ENCODE data around the gene SF3B3. TPM values are rescaled to one million over a fixed set of nuclear protein-coding genes. Genes with fewer than 3 reads are reported as not detected.

SF3B3 gene
- total and polyA plus RNA-seq, 2 donors (not counting 3 experiments of a cell fraction or from before 2014, with no cell fraction given) = 167 to 324 TPM

DNA sequence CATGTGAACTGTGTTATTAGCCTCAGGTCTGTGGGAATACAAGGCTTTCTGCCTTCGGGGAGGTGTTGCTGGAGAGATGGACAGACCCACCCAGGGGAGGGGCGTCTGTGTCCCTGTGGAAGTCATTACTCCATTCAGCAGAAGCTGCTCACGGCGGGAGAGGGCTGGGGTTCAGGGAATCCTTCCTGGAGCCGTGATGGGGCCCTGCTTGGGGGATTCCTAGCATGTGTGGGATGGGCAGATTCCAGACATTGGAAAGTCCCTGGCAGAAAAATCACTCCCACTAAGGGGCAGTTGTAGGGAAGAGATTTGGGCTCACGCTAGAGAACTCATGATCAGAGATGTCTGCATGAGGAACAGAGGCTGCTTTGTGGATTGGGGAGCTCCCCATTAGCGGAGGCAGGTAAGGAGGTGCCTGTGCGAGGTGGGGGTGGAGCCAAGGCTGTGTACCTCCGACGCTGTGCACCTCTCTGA, 66.4 kb downstream of the SF3B3 start:
- intact Hi-C loops (cut with micrococcal nuclease) (loop anchor here (2.0 kb wide), 1 partner anchor 17 kb away; no protein-coding TSS in a partner anchor), dilution Hi-C loops (cut with MboI; ENCODE audit: extremely low pct_ligation_motif_present, low sequenced_read_pairs) (no loop called here)
- ChIA-PET CTCF (no interaction called here), POLR2A (interaction anchor here (1.5 kb wide), 1 partner anchor 17 kb away, joined by 5 read pairs; no protein-coding TSS in a partner anchor)
- TF ChIP-seq MYC (IDR thresholded peaks at IDR 0.05; ENCODE audit: low read depth, low read length) (no peak), GATA2 (IDR thresholded peaks at IDR 0.05; ENCODE audit: insufficient read depth, insufficient read length, low read depth, low read length) (no peak), FOS (IDR thresholded peaks at IDR 0.05; ENCODE audit: borderline replicate concordance, insufficient read depth, low read length) (no peak)
- TF ChIP-seq, protein P1, sequence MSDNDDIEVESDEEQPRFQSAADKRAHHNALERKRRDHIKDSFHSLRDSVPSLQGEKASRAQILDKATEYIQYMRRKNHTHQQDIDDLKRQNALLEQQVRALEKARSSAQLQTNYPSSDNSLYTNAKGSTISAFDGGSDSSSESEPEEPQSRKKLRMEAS (IDR thresholded peaks at IDR 0.05; ENCODE audit: insufficient read depth, insufficient read length) = no peak
- Histone ChIP-seq H3K9ac (replicated peaks; ENCODE audit: extremely low read depth, insufficient read depth, low read length) (no peak overlapping the region), H2AFZ (ENCODE audit: low read depth, low read length) (no peak overlapping the region), H3K27me3 (ENCODE audit: control insufficient read depth in 2 of 2, insufficient read depth in 2 of 2, low read length in 2 of 2) (no peaks in the 10 kb centered on the region), H3K4me2 (ENCODE audit: insufficient read depth, low read length) (no peak overlapping the region), H3K27ac (ENCODE audit: insufficient read depth, low read depth, low read length) (no peak overlapping the region), H3K9me1 (replicated peaks; ENCODE audit: control insufficient read depth, extremely low read depth, insufficient read depth, low read length) (no peaks in the 10 kb centered on the region), H3K9me3 (replicated peaks; ENCODE audit: control insufficient read depth, insufficient read depth, low read length) (no peaks in the 10 kb centered on the region), H4K20me1 (replicated peaks; ENCODE audit: control insufficient read depth, extremely low read depth, insufficient read depth, low read length) (no peaks in the 10 kb centered on the region), H3K4me3 (replicated peaks in 1 of 3; ENCODE audit: insufficient read depth in 1 of 3, low read depth in 1 of 3, low read length in 3 of 3) (no peak overlapping the region), H3K79me2 (ENCODE audit: control insufficient read depth, insufficient read depth, low read length) (no peaks in the 10 kb centered on the region), H3K4me1 (ENCODE audit: control insufficient read depth, extremely low read depth, insufficient read depth, low read length) (peaks cover 9% of the 10 kb centered on the region), H3K36me3 (ENCODE audit: control insufficient read depth in 2 of 2, extremely low read depth in 1 of 2, insufficient read depth in 2 of 2, low read length in 2 of 2) (no peaks in the 10 kb centered on the region)
- peak; percentile 19 for DNase-seq (ENCODE audit: low read depth, low spot score)
- no peak for FAIRE-seq
- no TSS peak for BruUV-seq (replicated peaks)

DNA sequence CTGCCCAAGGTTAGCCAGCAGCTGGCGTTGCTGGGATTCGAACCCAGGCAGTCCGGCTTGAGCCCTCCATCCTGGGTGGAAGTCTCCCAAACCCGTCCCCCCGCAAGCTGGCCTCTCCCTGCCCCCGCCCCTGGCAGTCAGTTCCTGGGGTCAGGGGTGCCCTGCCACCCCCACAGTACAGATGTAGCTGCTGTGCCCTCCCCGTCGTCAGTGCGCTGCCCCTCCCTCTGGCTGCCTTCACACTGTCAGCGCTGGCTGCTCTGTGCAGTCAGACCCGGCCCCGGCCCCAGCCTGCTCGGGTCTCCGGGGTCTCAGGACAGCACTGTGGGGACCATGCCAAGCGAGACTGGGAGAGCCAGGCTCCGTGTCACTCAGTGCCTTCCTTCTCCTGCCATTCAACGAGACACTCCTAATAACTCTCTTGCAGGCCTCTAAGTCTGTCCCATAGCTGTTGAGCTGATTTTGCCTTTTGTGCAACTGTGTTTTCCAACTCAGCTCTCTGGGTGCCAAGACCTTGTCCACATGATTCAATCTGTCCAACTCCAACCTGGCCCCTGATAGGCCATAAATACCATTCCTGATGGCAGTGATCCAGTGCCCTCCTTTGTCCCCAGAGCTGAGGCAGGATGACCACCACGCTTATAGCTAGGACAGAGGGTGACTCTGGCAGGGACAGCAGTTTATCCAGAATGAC, 67.3 kb downstream of the SF3B3 start:
- H3K27ac ChIP-seq (ENCODE audit: insufficient read depth, low read depth, low read length) = no peak overlapping the region
- TF ChIP-seq, protein P2, sequence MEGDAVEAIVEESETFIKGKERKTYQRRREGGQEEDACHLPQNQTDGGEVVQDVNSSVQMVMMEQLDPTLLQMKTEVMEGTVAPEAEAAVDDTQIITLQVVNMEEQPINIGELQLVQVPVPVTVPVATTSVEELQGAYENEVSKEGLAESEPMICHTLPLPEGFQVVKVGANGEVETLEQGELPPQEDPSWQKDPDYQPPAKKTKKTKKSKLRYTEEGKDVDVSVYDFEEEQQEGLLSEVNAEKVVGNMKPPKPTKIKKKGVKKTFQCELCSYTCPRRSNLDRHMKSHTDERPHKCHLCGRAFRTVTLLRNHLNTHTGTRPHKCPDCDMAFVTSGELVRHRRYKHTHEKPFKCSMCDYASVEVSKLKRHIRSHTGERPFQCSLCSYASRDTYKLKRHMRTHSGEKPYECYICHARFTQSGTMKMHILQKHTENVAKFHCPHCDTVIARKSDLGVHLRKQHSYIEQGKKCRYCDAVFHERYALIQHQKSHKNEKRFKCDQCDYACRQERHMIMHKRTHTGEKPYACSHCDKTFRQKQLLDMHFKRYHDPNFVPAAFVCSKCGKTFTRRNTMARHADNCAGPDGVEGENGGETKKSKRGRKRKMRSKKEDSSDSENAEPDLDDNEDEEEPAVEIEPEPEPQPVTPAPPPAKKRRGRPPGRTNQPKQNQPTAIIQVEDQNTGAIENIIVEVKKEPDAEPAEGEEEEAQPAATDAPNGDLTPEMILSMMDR (IDR thresholded peaks at IDR 0.05; ENCODE audit: extremely low read depth in 1 of 2, insufficient read depth in 1 of 2, low read depth in 1 of 2, low read length in 2 of 2) = no peak
- TF ChIP-seq POLR2A (IDR thresholded peaks at IDR 0.05; ENCODE audit: low read depth, low read length) (no peak), JUN (IDR thresholded peaks at IDR 0.05; ENCODE audit: borderline replicate concordance, insufficient read depth, insufficient read length, low read depth) (no peak), FOS (IDR thresholded peaks at IDR 0.05; ENCODE audit: borderline replicate concordance, insufficient read depth, low read length) (no peak)
- TF ChIP-seq, protein P1 (IDR thresholded peaks at IDR 0.05; ENCODE audit: insufficient read depth, insufficient read length) = no peak
- FAIRE-seq = no peak
- no peaks in the 10 kb centered on the region for H4K20me1 ChIP-seq (replicated peaks; ENCODE audit: control insufficient read depth, extremely low read depth, insufficient read depth, low read length)
- H3K79me2 ChIP-seq (ENCODE audit: control insufficient read depth, insufficient read depth, low read length) = no peaks in the 10 kb centered on the region
- dilution Hi-C loops (cut with MboI; ENCODE audit: extremely low pct_ligation_motif_present, low sequenced_read_pairs) = no loop called here
- H3K4me2 ChIP-seq (ENCODE audit: insufficient read depth, low read length) = no peak overlapping the region
- no peaks in the 10 kb centered on the region for H3K9me3 ChIP-seq (replicated peaks; ENCODE audit: control insufficient read depth, insufficient read depth, low read length)
- no peaks in the 10 kb centered on the region for H3K27me3 ChIP-seq (ENCODE audit: control insufficient read depth in 2 of 2, insufficient read depth in 2 of 2, low read length in 2 of 2)
- no peak for DNase-seq (ENCODE audit: low read depth, low spot score)
- no peak overlapping the region for H3K9ac ChIP-seq (replicated peaks; ENCODE audit: extremely low read depth, insufficient read depth, low read length)
- no peak overlapping the region for H2AFZ ChIP-seq (ENCODE audit: low read depth, low read length)
- ChIA-PET CTCF (no interaction called here), POLR2A (interaction anchor here (1.5 kb wide), 1 partner anchor 17 kb away, joined by 5 read pairs; no protein-coding TSS in a partner anchor)
- H3K36me3 ChIP-seq (ENCODE audit: control insufficient read depth in 2 of 2, extremely low read depth in 1 of 2, insufficient read depth in 2 of 2, low read length in 2 of 2) = no peaks in the 10 kb centered on the region
- no peaks in the 10 kb centered on the region for H3K9me1 ChIP-seq (replicated peaks; ENCODE audit: control insufficient read depth, extremely low read depth, insufficient read depth, low read length)
- no peak overlapping the region for H3K4me3 ChIP-seq (replicated peaks in 1 of 3; ENCODE audit: insufficient read depth in 1 of 3, low read depth in 1 of 3, low read length in 3 of 3)
- intact Hi-C loops (cut with micrococcal nuclease) = no loop called here
- no TSS peak for BruUV-seq (replicated peaks)
- peaks cover 9% of the 10 kb centered on the region for H3K4me1 ChIP-seq (ENCODE audit: control insufficient read depth, extremely low read depth, insufficient read depth, low read length)

Data from endothelial cell of umbilical vein (primary cell).